ENCODE results near the gene PKP2.

DNA sequence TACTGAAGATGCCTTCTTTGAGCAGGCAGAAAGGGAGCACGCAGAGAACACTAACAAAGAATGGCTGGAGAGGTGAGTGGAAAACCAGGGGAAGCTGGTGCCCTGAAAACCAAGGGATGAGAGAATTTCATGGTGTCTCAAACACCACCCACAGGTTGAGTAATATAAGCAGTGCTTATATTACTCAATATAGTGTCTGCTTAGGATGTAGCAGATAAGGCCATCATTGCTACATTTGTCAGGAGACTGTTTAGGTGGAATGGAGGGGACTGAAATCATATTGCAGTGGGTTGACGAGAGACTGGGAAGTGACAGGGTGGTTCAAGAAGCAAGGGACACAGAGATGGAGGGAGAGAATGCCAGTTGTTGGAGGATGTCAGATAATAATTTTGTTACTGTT is 20.6 kb downstream of the PKP2 start:
- TF ChIP-seq EZH2 (IDR thresholded peaks at IDR 0.05; ENCODE audit: insufficient read depth, poor library complexity, severe bottlenecking), result no peak
- no peak for TF ChIP-seq EZH2phosphoT487 (IDR thresholded peaks at IDR 0.05; ENCODE audit: insufficient read depth, low read depth)
